Choroid plexus epithelial cell (primary cell): ENCODE measurements around the gene CDC25B.
A peak's percentile ranks its signal among the peaks of the same experiment; 100 is the strongest.

Experiments
- DNase-seq: peaks from one replicate; pipeline ENCODE4 v3.0.0-alpha.2; 2010; ENCODE audit warnings: low read depth
- H3K4me3 ChIP-seq: 2 replicates; pipeline ENCODE4 v1.5.1; 2011; ENCODE audit warnings: low read depth, mild to moderate bottlenecking, control low read depth, low read length, moderate library complexity
- TF ChIP-seq, protein P1 (sequence below): conservative IDR thresholded peaks from 2 replicates; pipeline ENCODE4 v1.5.1; 2011; ENCODE audit warnings: low read depth, mild to moderate bottlenecking, control low read depth, inconsistent platforms, low read length, moderate library complexity

Gene CDC25B

GRCh38 chr20:3775457-3776108 lies 20.5 kb upstream of the CDC25B start:
- DNase-seq: no peak
- H3K4me3 ChIP-seq: no peak overlapping the region
- TF ChIP-seq, protein P1, sequence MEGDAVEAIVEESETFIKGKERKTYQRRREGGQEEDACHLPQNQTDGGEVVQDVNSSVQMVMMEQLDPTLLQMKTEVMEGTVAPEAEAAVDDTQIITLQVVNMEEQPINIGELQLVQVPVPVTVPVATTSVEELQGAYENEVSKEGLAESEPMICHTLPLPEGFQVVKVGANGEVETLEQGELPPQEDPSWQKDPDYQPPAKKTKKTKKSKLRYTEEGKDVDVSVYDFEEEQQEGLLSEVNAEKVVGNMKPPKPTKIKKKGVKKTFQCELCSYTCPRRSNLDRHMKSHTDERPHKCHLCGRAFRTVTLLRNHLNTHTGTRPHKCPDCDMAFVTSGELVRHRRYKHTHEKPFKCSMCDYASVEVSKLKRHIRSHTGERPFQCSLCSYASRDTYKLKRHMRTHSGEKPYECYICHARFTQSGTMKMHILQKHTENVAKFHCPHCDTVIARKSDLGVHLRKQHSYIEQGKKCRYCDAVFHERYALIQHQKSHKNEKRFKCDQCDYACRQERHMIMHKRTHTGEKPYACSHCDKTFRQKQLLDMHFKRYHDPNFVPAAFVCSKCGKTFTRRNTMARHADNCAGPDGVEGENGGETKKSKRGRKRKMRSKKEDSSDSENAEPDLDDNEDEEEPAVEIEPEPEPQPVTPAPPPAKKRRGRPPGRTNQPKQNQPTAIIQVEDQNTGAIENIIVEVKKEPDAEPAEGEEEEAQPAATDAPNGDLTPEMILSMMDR: no peak

GRCh38 chr20:3777381-3777715 lies 18.8 kb upstream of the CDC25B start:
- DNase-seq: no peak
- TF ChIP-seq, protein P1: no peak
- peak overlapping the region; percentile 54 for H3K4me3 ChIP-seq

- H3K4me3 ChIP-seq: peak overlapping the region; percentile 54
- TF ChIP-seq, protein P1: no peak
- DNase-seq: peak; percentile 35
Observed at GRCh38 chr20:3777716-3778629, 18.1 kb upstream of the CDC25B start.

- no peak overlapping the region for H3K4me3 ChIP-seq
Observed at GRCh38 chr20:3778976-3779375, 17.1 kb upstream of the CDC25B start.

GRCh38 chr20:3781153-3781910 lies 14.8 kb upstream of the CDC25B start, which contains the start of gene SPEF1:
Gene SPEF1, minus strand, starts transcription at chr20:3781448. Its CDS starts 161 bp downstream, at chr20:3781287.
- peak; percentile 91 for DNase-seq
- peak within 1 kb of the TSS; percentile 46 for H3K4me3 ChIP-seq
- TF ChIP-seq, protein P1: peak; percentile 54

More at GRCh38 chr20:3778976-3779375, 17.1 kb upstream of the CDC25B start:
- TF ChIP-seq, protein P1: no peak
- no peak for DNase-seq

DNA sequence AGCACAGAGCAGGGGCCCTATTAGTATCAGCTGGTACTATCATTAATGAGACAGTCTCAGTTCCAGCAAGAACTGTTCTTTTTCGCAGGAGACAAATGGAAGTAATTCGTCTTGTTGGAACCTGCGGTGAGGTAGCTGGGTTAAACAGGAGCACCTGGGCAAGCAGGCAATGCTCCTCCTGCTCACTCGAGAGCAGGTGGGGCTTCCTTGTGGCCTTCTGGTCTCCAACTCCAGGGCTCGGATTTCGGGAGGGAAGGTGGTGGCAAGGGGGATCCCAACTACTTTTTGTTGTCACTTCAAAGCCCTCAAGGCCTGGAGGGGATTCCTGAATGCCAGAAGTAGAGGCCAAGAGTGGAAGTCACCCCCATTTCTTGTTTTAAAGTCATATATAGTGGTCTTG lies 13.5 kb upstream of the CDC25B start:
- H3K4me3 ChIP-seq: no peak overlapping the region
- TF ChIP-seq, protein P1: no peak
- no peak for DNase-seq
